Effector memory CD8-positive, alpha-beta T cell (primary cell): ENCODE data around the gene OR52L1.
A peak's percentile ranks its signal among the peaks of the same experiment; 100 is the strongest.
"Not testable (repeated sequence)": the region's sequence is repeated elsewhere in the genome, so short reads cannot be mapped to it uniquely, and the experiment has no call there.

ENCODE experiments used
- ATAC-seq: fragments of 150-1000 bp; cut with Tn5 transposase; replicated peaks from 2 replicates; pipeline ENCODE4 v1.10.0; 2021; ENCODE audit warnings: mild to moderate bottlenecking, moderate library complexity
- DNase-seq, 3 experiments: peaks; one replicate each; pipeline ENCODE4 v3.0.0; 2021
- H3K27ac Mint-ChIP-seq, 2 donors: one replicate each; pipeline ENCODE4 v1.8.0; 2022; ENCODE audit warnings: mild to moderate bottlenecking in 2 of 2, mixed read lengths in 2 of 2, moderate library complexity in 2 of 2
- H3K27me3 Mint-ChIP-seq, 2 donors: one replicate each; pipeline ENCODE4 v1.8.0; 2022; ENCODE audit warnings: mixed read lengths in 2 of 2
- H3K36me3 Mint-ChIP-seq: one replicate; pipeline ENCODE4 v1.8.0; 2022; ENCODE audit warnings: mild to moderate bottlenecking, moderate library complexity, mixed read lengths; ENCODE audit not compliant: insufficient read depth
- H3K4me1 Mint-ChIP-seq, 2 donors: one replicate each; pipeline ENCODE4 v1.8.0; 2022; ENCODE audit warnings: low read depth in 2 of 2, mixed read lengths in 2 of 2
- H3K4me3 Mint-ChIP-seq, 2 donors: one replicate each; pipeline ENCODE4 v1.8.0; 2022; ENCODE audit warnings: mild to moderate bottlenecking in 2 of 2, mixed read lengths in 2 of 2, moderate library complexity in 2 of 2
- H3K9me3 Mint-ChIP-seq, 2 donors: one replicate each; pipeline ENCODE4 v1.8.0; 2022; ENCODE audit warnings: mixed read lengths in 2 of 2

OR52L1 gene

GRCh38 chr11:5989203-5989602 is 2.4 kb upstream of the OR52L1 start:
- ATAC-seq (no peak), DNase-seq (no peak)
- peaks cover 38 to 39% of the 10 kb centered on the region in 2 donors for H3K27me3 Mint-ChIP-seq
- no peaks in the 10 kb centered on the region for H3K36me3 Mint-ChIP-seq
- no peak overlapping the region for H3K27ac Mint-ChIP-seq
- H3K4me3 Mint-ChIP-seq: no peak overlapping the region
- no peaks in the 10 kb centered on the region for H3K9me3 Mint-ChIP-seq
- H3K4me1 Mint-ChIP-seq: peaks cover 0 to 4% of the 10 kb centered on the region in 2 donors

DNA sequence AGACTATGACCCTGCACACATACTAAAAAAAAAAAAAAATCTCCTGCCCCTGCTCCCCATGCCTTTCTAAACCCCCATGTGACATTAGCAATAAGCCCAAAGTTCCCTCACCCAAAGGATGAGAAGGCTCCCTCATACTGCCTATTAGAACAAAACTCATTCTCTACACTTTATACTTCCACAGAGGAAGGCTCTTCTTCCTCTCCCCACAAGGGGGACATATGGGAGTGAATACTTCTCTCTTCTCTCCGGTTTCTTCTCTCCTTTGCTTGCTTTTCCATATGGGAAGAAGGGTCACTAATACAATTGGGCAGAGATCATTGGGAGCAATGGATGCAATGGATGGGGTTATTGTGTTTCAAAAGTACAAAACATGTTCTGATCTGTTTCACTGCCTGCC is 3.3 kb downstream of the OR52L1 start:
- DNase-seq (no peak), ATAC-seq (no peak)
- H3K27me3 Mint-ChIP-seq: peaks cover 42 to 50% of the 10 kb centered on the region in 2 donors

DNA sequence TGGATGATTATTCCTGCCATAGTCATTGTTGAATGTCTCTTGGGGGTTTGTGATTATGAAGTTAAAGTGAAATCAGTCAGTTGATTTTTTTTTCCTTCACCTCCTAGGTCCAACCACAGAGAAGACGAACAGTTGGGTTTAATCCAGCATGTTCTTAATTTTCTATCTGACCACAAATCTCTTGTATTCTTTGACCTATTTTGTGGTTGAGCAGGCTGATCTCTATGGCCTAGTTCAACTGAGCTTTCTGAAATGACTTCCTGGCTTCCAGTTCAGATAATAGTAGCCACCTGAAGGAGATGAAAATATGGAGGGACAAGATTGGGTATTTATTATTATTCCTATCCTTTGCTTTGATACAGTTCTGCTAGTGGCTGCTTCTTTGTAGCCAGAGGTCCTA is 13.3 kb downstream of the OR52L1 start:
- ATAC-seq (peak; percentile 73), DNase-seq (no peak)
- H3K27ac Mint-ChIP-seq: no peak overlapping the region
- H3K36me3 Mint-ChIP-seq: no peaks in the 10 kb centered on the region
- H3K9me3 Mint-ChIP-seq: no peaks in the 10 kb centered on the region
- H3K27me3 Mint-ChIP-seq: peaks cover 9 to 13% of the 10 kb centered on the region in 2 donors
- peak overlapping the region in 1 of 2 donors; percentile 1 for H3K4me3 Mint-ChIP-seq
- H3K4me1 Mint-ChIP-seq: peaks cover 0 to 4% of the 10 kb centered on the region in 2 donors

More for the DNA sequence above, 3.3 kb downstream of the OR52L1 start:
- H3K4me1 Mint-ChIP-seq: peaks cover 0 to 4% of the 10 kb centered on the region in 2 donors
- H3K4me3 Mint-ChIP-seq: no peak overlapping the region
- no peaks in the 10 kb centered on the region for H3K36me3 Mint-ChIP-seq
- no peak overlapping the region for H3K27ac Mint-ChIP-seq
- no peaks in the 10 kb centered on the region for H3K9me3 Mint-ChIP-seq

GRCh38 chr11:5968394-5968793 is 18.4 kb downstream of the OR52L1 start, which contains the start of gene OR56A5:
Gene OR56A5, minus strand, starts transcription at chr11:5968494. Its CDS starts 0 bp downstream, at chr11:5968494.
- Mint-ChIP-seq H3K9me3 (peaks cover 0 to 2% of the 10 kb centered on the region in 2 donors), H3K4me1 (peaks cover 0 to 2% of the 10 kb centered on the region in 2 donors), H3K36me3 (no peaks in the 10 kb centered on the region), H3K4me3 (no peak within 1 kb of the TSS), H3K27ac (no peak within 1 kb of the TSS), H3K27me3 (peaks cover 18 to 30% of the 10 kb centered on the region in 2 donors)
- no peak for ATAC-seq
- no peak for DNase-seq

- H3K4me1 Mint-ChIP-seq: no peaks in the 10 kb centered on the region
- H3K4me3 Mint-ChIP-seq: no peak overlapping the region
- ATAC-seq: no peak
- H3K9me3 Mint-ChIP-seq: peaks cover 0 to 5% of the 10 kb centered on the region in 2 donors
- no peaks in the 10 kb centered on the region for H3K36me3 Mint-ChIP-seq
- no peak overlapping the region for H3K27ac Mint-ChIP-seq
- peaks cover 18 to 30% of the 10 kb centered on the region in 2 donors for H3K27me3 Mint-ChIP-seq
- no peak for DNase-seq
These were observed 19.1 kb downstream of the OR52L1 start for GRCh38 chr11:5967708-5968107.

GRCh38 chr11:5966958-5967357 is 19.8 kb downstream of the OR52L1 start:
- Mint-ChIP-seq H3K27me3 (peaks cover 18 to 30% of the 10 kb centered on the region in 2 donors), H3K27ac (no peak overlapping the region), H3K9me3 (peaks cover 0 to 5% of the 10 kb centered on the region in 2 donors), H3K36me3 (no peaks in the 10 kb centered on the region), H3K4me3 (no peak overlapping the region), H3K4me1 (no peaks in the 10 kb centered on the region)
- ATAC-seq (no peak), DNase-seq (no peak)

DNA sequence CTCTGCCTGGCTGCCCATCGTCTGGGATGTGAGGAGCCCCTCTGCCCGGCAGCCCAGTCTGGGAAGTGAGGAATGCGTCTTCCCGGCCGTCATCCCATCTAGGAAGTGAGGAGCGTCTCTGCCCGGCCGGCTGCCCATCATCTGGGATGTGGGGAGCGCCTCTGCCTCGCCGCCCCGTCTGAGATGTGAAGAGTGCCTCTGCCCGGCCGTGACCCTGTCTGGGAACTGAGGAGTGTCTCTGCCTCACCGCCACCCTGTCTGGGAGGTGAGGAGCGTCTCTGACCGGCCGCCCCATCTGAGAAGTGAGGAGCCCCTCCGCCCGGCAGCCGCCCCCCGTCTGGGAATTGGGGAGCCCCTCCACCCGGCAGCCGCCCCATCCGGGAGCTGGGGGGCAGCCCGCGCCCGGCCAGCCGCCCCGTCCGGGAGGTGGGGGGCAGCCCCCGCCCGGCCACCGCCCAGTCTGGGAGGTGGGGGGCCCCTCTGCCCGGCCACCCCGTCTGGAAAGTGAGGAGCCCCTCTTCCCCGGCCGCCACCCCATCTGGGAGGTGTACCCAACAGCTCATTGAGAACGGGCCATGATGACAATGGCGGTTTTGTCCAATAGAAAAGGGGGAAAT is 26.0 kb downstream of the OR52L1 start:
- H3K9me3 Mint-ChIP-seq, H3K4me1 Mint-ChIP-seq, H3K4me3 Mint-ChIP-seq, H3K27ac Mint-ChIP-seq, ATAC-seq, DNase-seq, H3K27me3 Mint-ChIP-seq, H3K36me3 Mint-ChIP-seq: not testable (repeated sequence)

- H3K9me3 Mint-ChIP-seq: no peaks in the 10 kb centered on the region
- ATAC-seq (no peak), DNase-seq (no peak)
- H3K4me1 Mint-ChIP-seq: no peaks in the 10 kb centered on the region
- H3K36me3 Mint-ChIP-seq: peaks cover 3% of the 10 kb centered on the region
- no peaks in the 10 kb centered on the region for H3K27me3 Mint-ChIP-seq
- no peak overlapping the region for H3K27ac Mint-ChIP-seq
- no peak overlapping the region for H3K4me3 Mint-ChIP-seq
These were observed 31.2 kb downstream of the OR52L1 start for GRCh38 chr11:5955586-5955985.

DNA sequence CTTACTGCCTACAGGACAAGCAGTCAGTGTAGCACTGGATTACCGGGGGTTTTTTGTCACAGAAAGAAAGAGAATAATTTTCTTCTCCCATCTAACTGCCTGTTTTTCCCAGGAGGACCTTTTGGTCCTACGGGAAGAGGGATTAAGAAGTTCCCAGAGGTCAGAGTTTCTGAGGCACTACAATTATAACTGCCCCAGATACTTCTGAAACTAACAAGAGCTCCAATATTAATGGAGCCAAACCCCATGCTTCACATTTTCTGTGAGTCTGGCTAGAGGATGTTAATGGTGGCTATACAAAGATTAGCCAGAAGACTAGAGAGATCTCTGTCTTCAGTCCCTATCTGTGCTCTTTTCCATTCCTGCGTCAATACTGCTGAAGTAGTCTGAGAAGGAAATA is 44.8 kb downstream of the OR52L1 start, which contains the start of gene OR56A3:
OR56A3 (plus strand) TSS at position 301 of the 400 bp plus-strand sequence. CDS start 5,096 bp downstream, outside the sequence.
- ATAC-seq: no peak
- Mint-ChIP-seq H3K27ac (no peak within 1 kb of the TSS), H3K36me3 (no peaks in the 10 kb centered on the region), H3K9me3 (no peaks in the 10 kb centered on the region), H3K4me1 (no peaks in the 10 kb centered on the region), H3K4me3 (no peak within 1 kb of the TSS), H3K27me3 (peaks cover 25 to 37% of the 10 kb centered on the region in 2 donors)
- DNase-seq: no peak

DNA sequence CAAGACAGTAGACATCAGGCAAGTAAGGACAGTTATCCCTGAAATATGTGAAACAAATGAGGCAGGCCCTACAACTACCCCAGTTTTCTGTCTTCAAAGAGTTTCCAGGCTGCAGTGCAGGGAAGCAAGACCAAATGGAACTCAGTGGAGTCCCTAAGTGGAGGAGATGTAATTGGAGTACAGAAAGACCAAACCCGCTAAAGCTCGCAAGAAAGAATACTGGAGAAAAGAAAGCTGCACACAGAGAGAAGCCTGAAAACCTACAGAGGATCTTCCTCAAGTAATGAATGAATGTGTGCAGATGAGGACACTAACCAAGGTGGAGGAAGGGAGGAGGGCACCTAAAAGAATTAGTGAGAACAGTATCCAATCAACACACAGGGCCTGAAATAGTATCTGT is 46.0 kb downstream of the OR52L1 start:
- no peaks in the 10 kb centered on the region for H3K4me1 Mint-ChIP-seq
- no peaks in the 10 kb centered on the region for H3K9me3 Mint-ChIP-seq
- H3K4me3 Mint-ChIP-seq: no peak overlapping the region
- no peak overlapping the region for H3K27ac Mint-ChIP-seq
- ATAC-seq (no peak), DNase-seq (no peak)
- H3K36me3 Mint-ChIP-seq: no peaks in the 10 kb centered on the region
- peaks cover 30 to 38% of the 10 kb centered on the region in 2 donors for H3K27me3 Mint-ChIP-seq

DNA sequence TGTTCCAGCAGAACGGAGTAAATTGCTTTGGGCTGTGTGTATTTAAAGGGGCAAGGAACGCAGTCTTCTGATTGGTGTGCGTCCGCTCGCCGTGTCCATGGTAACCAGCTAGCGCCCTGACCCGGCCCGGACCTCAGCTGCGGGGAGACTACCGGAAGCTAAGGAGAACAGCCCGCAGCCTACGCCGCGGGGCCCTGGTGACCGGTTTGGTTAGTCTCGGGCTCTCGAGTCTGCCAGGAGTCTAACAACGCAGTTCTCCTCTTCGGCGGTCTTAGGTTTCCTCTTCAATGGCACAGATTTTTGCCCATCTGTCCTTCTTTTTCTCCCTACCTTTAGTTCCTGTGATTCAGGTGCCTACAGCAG is 48.2 kb downstream of the OR52L1 start:
- Mint-ChIP-seq H3K27me3 (peaks cover 29 to 36% of the 10 kb centered on the region in 2 donors), H3K9me3 (no peaks in the 10 kb centered on the region), H3K4me3 (no peak overlapping the region), H3K36me3 (no peaks in the 10 kb centered on the region), H3K27ac (no peak overlapping the region), H3K4me1 (no peaks in the 10 kb centered on the region)
- ATAC-seq (no peak), DNase-seq (no peak)

- no peak overlapping the region for H3K4me3 Mint-ChIP-seq
- DNase-seq (no peak), ATAC-seq (no peak)
- no peaks in the 10 kb centered on the region for H3K36me3 Mint-ChIP-seq
- no peaks in the 10 kb centered on the region for H3K4me1 Mint-ChIP-seq
- H3K27me3 Mint-ChIP-seq: peaks cover 27 to 42% of the 10 kb centered on the region in 2 donors
- no peak overlapping the region for H3K27ac Mint-ChIP-seq
- H3K9me3 Mint-ChIP-seq: no peaks in the 10 kb centered on the region
These were observed 48.8 kb downstream of the OR52L1 start for GRCh38 chr11:5937868-5938602.
